DOHH2 (cell line): Measurements from ENCODE around the gene CACNA2D3.

ENCODE experiments used
- EZH2phosphoT487 ChIP-seq: fragments of 200-600 bp; sonication (generic); IDR thresholded peaks from 2 replicates; pipeline ENCODE4 v1.6.1; 2017; ENCODE audit warnings: borderline replicate concordance, mild to moderate bottlenecking, antibody characterized with exemption, low read length, moderate library complexity, mixed read lengths
- TF ChIP-seq, protein P1 (sequence below): fragments of 200-600 bp; sonication (generic); IDR thresholded peaks from one replicate; pipeline ENCODE4 v1.5.1; 2014; ENCODE audit warnings: antibody characterized with exemption, mild to moderate bottlenecking, low read depth, low read length; ENCODE audit not compliant: poor library complexity, severe bottlenecking

DNA sequence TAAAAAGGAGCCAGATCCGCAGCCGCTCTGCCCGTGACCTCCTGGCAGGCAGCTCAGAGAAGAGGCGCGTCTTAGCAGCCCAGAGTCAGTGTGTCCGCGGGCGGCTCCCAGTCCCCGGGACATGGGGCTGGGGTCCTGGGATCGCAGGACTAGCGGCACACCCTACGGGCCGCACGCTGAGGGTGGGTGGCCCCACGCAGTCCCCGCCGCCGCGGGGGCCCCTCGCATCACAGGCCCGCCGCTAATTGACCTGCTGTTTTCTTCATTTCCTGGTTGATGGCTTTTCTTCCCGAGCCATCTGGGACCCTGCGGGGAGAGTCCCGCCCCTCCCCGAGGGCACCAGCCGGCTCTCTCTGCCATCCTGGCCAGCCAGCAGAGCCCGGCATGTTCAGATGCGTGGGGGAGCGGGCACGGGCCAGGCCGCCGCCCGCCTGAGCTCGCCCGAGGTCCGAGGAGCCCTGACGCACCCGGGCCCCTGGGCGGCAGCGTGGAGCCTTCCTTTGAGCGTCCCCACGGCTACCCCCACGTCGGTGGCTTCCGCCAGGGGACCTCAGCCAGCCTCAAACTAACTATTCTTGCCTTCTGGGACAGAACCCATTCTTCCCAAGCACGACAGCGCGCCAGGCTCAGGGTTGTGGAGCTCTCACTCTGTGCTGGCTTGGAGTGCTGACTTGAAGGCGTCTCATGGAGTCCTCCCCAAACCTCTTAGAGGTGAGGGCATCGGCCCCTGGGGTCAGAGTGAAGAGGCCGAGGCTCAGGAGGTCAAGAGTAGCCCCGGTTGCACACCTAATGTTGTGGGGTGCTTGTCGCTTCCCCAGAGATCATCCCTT is 34.6 kb upstream of the CACNA2D3 start:
- TF ChIP-seq, protein P1, sequence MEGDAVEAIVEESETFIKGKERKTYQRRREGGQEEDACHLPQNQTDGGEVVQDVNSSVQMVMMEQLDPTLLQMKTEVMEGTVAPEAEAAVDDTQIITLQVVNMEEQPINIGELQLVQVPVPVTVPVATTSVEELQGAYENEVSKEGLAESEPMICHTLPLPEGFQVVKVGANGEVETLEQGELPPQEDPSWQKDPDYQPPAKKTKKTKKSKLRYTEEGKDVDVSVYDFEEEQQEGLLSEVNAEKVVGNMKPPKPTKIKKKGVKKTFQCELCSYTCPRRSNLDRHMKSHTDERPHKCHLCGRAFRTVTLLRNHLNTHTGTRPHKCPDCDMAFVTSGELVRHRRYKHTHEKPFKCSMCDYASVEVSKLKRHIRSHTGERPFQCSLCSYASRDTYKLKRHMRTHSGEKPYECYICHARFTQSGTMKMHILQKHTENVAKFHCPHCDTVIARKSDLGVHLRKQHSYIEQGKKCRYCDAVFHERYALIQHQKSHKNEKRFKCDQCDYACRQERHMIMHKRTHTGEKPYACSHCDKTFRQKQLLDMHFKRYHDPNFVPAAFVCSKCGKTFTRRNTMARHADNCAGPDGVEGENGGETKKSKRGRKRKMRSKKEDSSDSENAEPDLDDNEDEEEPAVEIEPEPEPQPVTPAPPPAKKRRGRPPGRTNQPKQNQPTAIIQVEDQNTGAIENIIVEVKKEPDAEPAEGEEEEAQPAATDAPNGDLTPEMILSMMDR = no peak
- no peak for TF ChIP-seq EZH2phosphoT487
